Esophagus mucosa (tissue), 1 donor: Measurements from ENCODE around the gene ZNF208. TPM values are rescaled to one million over a fixed set of nuclear protein-coding genes. Genes with fewer than 3 reads are reported as not detected.

ENCODE experiments used
- ATAC-seq: fragments of 200-7000 bp; cut with Tn5 transposase; one replicate; pipeline ENCODE4 v1.9.1; 2020
- total RNA-seq: library from RNA; stranded (reverse); gene quantifications from one replicate; pipeline ENCODE4 v1.2.4, GENCODE V29; 2023
- donor health status: DM: yes; HTN: yes; CAD: no.

The ZNF208 gene
- total RNA-seq, 1 donor from 2014 or later, result 0.60 TPM

GRCh38 chr19:21883516-21883915 lies 127.2 kb downstream of the ZNF208 start:
- no peak for ATAC-seq

Other genes with a start within 250 kb of the ZNF208 start
- gene ZNF100, start 243.4 kb downstream of the ZNF208 start, total RNA-seq, result 3.5 TPM
- gene ZNF43, start 174.8 kb downstream of the ZNF208 start, total RNA-seq, result 4.5 TPM
- 0.68 TPM for gene ZNF257, start 41.5 kb upstream of the ZNF208 start, total RNA-seq
- 0.12 TPM for gene ZNF676, start 186.0 kb upstream of the ZNF208 start, total RNA-seq